ENCODE results near the gene GPC6. TPM values are rescaled to one million over a fixed set of nuclear protein-coding genes. Genes with fewer than 3 reads are reported as not detected.
"Not testable (repeated sequence)": the region's sequence is repeated elsewhere in the genome, so short reads cannot be mapped to it uniquely, and the experiment has no call there.

Gene GPC6
- total RNA-seq, 1 donor from 2014 or later = 63.0 TPM

DNA sequence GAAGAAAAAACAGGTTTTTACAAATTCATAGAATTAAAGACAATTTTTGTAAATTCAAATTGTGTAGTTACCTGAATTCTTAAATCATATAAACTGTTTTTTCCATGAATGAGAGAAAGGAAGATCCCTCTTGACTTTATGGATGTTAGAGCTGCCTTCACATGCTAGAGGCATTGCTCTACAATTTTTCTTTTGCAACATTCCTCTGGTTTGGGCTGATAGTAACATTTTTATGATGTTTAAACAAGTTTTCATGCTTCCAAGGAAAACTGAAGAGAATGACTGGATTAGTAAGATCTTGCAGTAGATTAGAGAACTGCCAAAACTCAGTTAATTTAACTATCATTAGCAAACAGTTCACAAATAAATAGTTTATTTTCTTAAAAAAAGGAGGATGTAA is 250.6 kb downstream of the GPC6 start:
- no peak overlapping the region for H3K4me3 Mint-ChIP-seq (ENCODE audit: unreplicated experiment)
- Histone ChIP-seq H2AFZ (ENCODE audit: low read depth, low read length) (no peak overlapping the region), H3K4me1 (ENCODE audit: insufficient read depth, low read length) (no peaks in the 10 kb centered on the region), H3K27me3 (ENCODE audit: insufficient read depth, low read length) (no peaks in the 10 kb centered on the region), H4K20me1 (ENCODE audit: insufficient read depth, low read length) (peaks cover 16% of the 10 kb centered on the region), H3K4me2 (ENCODE audit: low read length) (no peak overlapping the region), H3K4me3 (ENCODE audit: insufficient read depth, low read depth, low read length) (no peak overlapping the region), H3K79me2 (ENCODE audit: insufficient read depth, low read length) (peaks cover 6% of the 10 kb centered on the region), H3K9ac (ENCODE audit: low read length) (no peak overlapping the region), H3K9me3 (ENCODE audit: insufficient read depth, low read depth, low read length) (no peaks in the 10 kb centered on the region), H3K36me3 (ENCODE audit: insufficient read depth, low read length) (no peaks in the 10 kb centered on the region), H3K27ac (ENCODE audit: low read depth, low read length) (no peak overlapping the region)
- FAIRE-seq = peak; percentile 13
- TF ChIP-seq EZH2 (IDR thresholded peaks at IDR 0.05; ENCODE audit: insufficient read depth, low read length) = no peak
- TF ChIP-seq, protein P1, sequence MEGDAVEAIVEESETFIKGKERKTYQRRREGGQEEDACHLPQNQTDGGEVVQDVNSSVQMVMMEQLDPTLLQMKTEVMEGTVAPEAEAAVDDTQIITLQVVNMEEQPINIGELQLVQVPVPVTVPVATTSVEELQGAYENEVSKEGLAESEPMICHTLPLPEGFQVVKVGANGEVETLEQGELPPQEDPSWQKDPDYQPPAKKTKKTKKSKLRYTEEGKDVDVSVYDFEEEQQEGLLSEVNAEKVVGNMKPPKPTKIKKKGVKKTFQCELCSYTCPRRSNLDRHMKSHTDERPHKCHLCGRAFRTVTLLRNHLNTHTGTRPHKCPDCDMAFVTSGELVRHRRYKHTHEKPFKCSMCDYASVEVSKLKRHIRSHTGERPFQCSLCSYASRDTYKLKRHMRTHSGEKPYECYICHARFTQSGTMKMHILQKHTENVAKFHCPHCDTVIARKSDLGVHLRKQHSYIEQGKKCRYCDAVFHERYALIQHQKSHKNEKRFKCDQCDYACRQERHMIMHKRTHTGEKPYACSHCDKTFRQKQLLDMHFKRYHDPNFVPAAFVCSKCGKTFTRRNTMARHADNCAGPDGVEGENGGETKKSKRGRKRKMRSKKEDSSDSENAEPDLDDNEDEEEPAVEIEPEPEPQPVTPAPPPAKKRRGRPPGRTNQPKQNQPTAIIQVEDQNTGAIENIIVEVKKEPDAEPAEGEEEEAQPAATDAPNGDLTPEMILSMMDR (IDR thresholded peaks at IDR 0.05; ENCODE audit: insufficient read depth, low read depth, low read length) = no peak
- no peak overlapping the region for H3K27ac Mint-ChIP-seq (ENCODE audit: unreplicated experiment)
- H3K27me3 Mint-ChIP-seq (ENCODE audit: low read depth, unreplicated experiment) = no peaks in the 10 kb centered on the region
- DNase-seq (ENCODE audit: low read depth) = peak; percentile 39
- peaks cover 25% of the 10 kb centered on the region for H3K4me1 Mint-ChIP-seq (ENCODE audit: low read depth, unreplicated experiment)
- no peaks in the 10 kb centered on the region for H3K36me3 Mint-ChIP-seq (ENCODE audit: low read depth, unreplicated experiment)
- H3K9me3 Mint-ChIP-seq (ENCODE audit: unreplicated experiment) = peaks cover 2% of the 10 kb centered on the region

DNA sequence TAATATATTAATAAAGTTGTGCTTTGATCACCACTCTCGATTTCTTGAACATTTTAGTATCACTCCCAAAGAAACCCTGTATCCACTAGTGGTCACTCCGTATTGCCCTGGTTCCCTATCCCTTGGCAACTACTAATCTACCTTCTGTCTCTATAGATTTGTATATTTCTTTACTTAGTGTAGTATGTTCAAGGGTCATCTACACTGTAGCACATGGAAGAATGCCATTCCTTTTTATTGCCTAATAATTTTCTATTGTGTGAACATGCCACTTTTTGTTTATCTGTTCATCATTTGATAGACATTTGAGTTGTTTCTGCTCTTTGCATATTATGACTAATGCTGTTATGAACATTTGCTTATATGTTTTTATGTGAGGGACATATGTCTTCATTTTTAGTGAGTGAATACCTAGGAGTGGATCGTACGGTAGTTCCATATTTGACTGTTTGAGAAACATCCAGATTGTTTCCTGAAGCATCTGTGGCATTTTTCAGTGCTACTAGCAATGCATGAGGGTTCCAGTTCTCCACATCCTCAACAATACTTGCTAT is 254.0 kb downstream of the GPC6 start:
- Mint-ChIP-seq H3K27me3 (ENCODE audit: low read depth, unreplicated experiment) (no peaks in the 10 kb centered on the region), H3K9me3 (ENCODE audit: unreplicated experiment) (no peaks in the 10 kb centered on the region), H3K27ac (ENCODE audit: unreplicated experiment) (no peak overlapping the region), H3K4me1 (ENCODE audit: low read depth, unreplicated experiment) (peaks cover 18% of the 10 kb centered on the region), H3K36me3 (ENCODE audit: low read depth, unreplicated experiment) (no peaks in the 10 kb centered on the region), H3K4me3 (ENCODE audit: unreplicated experiment) (no peak overlapping the region)
- no peak for TF ChIP-seq EZH2 (IDR thresholded peaks at IDR 0.05; ENCODE audit: insufficient read depth, low read length)
- TF ChIP-seq, protein P1 (IDR thresholded peaks at IDR 0.05; ENCODE audit: insufficient read depth, low read depth, low read length) = no peak
- H3K9ac ChIP-seq (ENCODE audit: low read length) = no peak overlapping the region
- H2AFZ ChIP-seq (ENCODE audit: low read depth, low read length) = no peak overlapping the region
- peaks cover 16% of the 10 kb centered on the region for H4K20me1 ChIP-seq (ENCODE audit: insufficient read depth, low read length)
- peak; percentile 29 for FAIRE-seq
- no peak overlapping the region for H3K27ac ChIP-seq (ENCODE audit: low read depth, low read length)
- H3K4me3 ChIP-seq (ENCODE audit: insufficient read depth, low read depth, low read length) = no peak overlapping the region
- H3K9me3 ChIP-seq (ENCODE audit: insufficient read depth, low read depth, low read length) = no peaks in the 10 kb centered on the region
- peaks cover 4% of the 10 kb centered on the region for H3K79me2 ChIP-seq (ENCODE audit: insufficient read depth, low read length)
- H3K4me1 ChIP-seq (ENCODE audit: insufficient read depth, low read length) = no peaks in the 10 kb centered on the region
- no peaks in the 10 kb centered on the region for H3K36me3 ChIP-seq (ENCODE audit: insufficient read depth, low read length)
- H3K4me2 ChIP-seq (ENCODE audit: low read length) = no peak overlapping the region
- H3K27me3 ChIP-seq (ENCODE audit: insufficient read depth, low read length) = no peaks in the 10 kb centered on the region
- no peak for DNase-seq (ENCODE audit: low read depth)

DNA sequence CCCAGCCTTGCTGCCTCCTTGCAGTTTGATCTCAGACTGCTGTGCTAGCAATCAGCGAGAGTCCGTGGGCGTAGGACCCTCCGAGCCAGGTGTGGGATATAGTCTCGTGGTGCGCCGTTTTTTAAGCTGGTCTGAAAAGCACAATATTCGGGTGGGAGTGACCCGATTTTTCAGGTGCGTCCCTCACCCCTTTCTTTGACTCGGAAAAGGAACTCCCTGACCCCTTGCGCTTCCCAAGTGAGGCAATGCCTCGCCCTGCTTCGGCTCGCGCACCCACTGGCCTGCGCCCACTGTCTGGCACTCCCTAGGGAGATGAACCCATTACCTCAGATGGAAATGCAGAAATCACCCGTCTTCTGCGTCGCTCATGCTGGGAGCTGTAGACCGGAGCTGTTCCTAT is 269.5 kb downstream of the GPC6 start:
- not testable (repeated sequence) for H3K9me3 ChIP-seq (ENCODE audit: insufficient read depth, low read depth, low read length); H3K4me3 ChIP-seq (ENCODE audit: insufficient read depth, low read depth, low read length); H3K27ac ChIP-seq (ENCODE audit: low read depth, low read length); H3K9me3 Mint-ChIP-seq (ENCODE audit: unreplicated experiment); DNase-seq (ENCODE audit: low read depth); H3K27me3 Mint-ChIP-seq (ENCODE audit: low read depth, unreplicated experiment); H3K4me3 Mint-ChIP-seq (ENCODE audit: unreplicated experiment); H3K4me1 ChIP-seq (ENCODE audit: insufficient read depth, low read length); H3K4me2 ChIP-seq (ENCODE audit: low read length); H3K79me2 ChIP-seq (ENCODE audit: insufficient read depth, low read length); H3K36me3 Mint-ChIP-seq (ENCODE audit: low read depth, unreplicated experiment); H3K36me3 ChIP-seq (ENCODE audit: insufficient read depth, low read length); H3K27ac Mint-ChIP-seq (ENCODE audit: unreplicated experiment); H3K9ac ChIP-seq (ENCODE audit: low read length); FAIRE-seq; H3K27me3 ChIP-seq (ENCODE audit: insufficient read depth, low read length); H2AFZ ChIP-seq (ENCODE audit: low read depth, low read length)
- H3K4me1 Mint-ChIP-seq (ENCODE audit: low read depth, unreplicated experiment) = peaks cover 14% of the 10 kb centered on the region
- peaks cover 22% of the 10 kb centered on the region for H4K20me1 ChIP-seq (ENCODE audit: insufficient read depth, low read length)

Measured in astrocyte (in vitro differentiated cells and primary cell).